ENCODE data around the gene ACSL1.

Gene ACSL1

GRCh38 chr4:184812651-184813181 lies 13.1 kb downstream of the ACSL1 start:
- no peak overlapping the region for H3K4me3 ChIP-seq (ENCODE audit: low read depth, low read length)
- no peak for TF ChIP-seq CTCF (IDR thresholded peaks at IDR 0.05; ENCODE audit: borderline replicate concordance, insufficient read depth, low read depth, low read length)

- H3K4me3 ChIP-seq (ENCODE audit: low read depth, low read length), result no peak overlapping the region
- no peak for TF ChIP-seq CTCF (IDR thresholded peaks at IDR 0.05; ENCODE audit: borderline replicate concordance, insufficient read depth, low read depth, low read length)
These were observed 13.6 kb downstream of the ACSL1 start for GRCh38 chr4:184812199-184812542.

GRCh38 chr4:184811526-184812198 lies 14.1 kb downstream of the ACSL1 start:
- H3K4me3 ChIP-seq (ENCODE audit: low read depth, low read length), result no peak overlapping the region
- TF ChIP-seq CTCF (IDR thresholded peaks at IDR 0.05; ENCODE audit: borderline replicate concordance, insufficient read depth, low read depth, low read length), result no peak

- TF ChIP-seq CTCF (IDR thresholded peaks at IDR 0.05; ENCODE audit: borderline replicate concordance, insufficient read depth, low read depth, low read length), result no peak
- no peak overlapping the region for H3K4me3 ChIP-seq (ENCODE audit: low read depth, low read length)
These were observed 15.0 kb downstream of the ACSL1 start for GRCh38 chr4:184810720-184811119.

GRCh38 chr4:184808713-184809050 lies 17.1 kb downstream of the ACSL1 start:
- no peak for TF ChIP-seq CTCF (IDR thresholded peaks at IDR 0.05; ENCODE audit: borderline replicate concordance, insufficient read depth, low read depth, low read length)
- H3K4me3 ChIP-seq (ENCODE audit: low read depth, low read length), result no peak overlapping the region

GRCh38 chr4:184807797-184808712 lies 17.7 kb downstream of the ACSL1 start:
- TF ChIP-seq CTCF (IDR thresholded peaks at IDR 0.05; ENCODE audit: borderline replicate concordance, insufficient read depth, low read depth, low read length), result no peak
- H3K4me3 ChIP-seq (ENCODE audit: low read depth, low read length), result no peak overlapping the region

All from GM12875 (cell line).